GM12878 (cell line): ENCODE measurements around the gene TMEM184C. TPM values are rescaled to one million over a fixed set of nuclear protein-coding genes. Genes with fewer than 3 reads are reported as not detected.

Source experiments
- BMI1 ChIP-seq: fragments of 450-650 bp; IDR thresholded peaks from 2 replicates; pipeline ENCODE4 v1.6.1; 2016; ENCODE audit warnings: mild to moderate bottlenecking, moderate library complexity, borderline replicate concordance
- BRCA1 ChIP-seq: IDR thresholded peaks from 2 replicates; pipeline ENCODE4 v1.6.1; 2011; ENCODE audit warnings: low read depth, low read length, improper control_type of control experiment
- IRF4 ChIP-seq: IDR thresholded peaks from 2 replicates; pipeline ENCODE4 v1.6.1; 2011; ENCODE audit warnings: low read depth, low read length
- LARP7 ChIP-seq: fragments of 450-650 bp; IDR thresholded peaks from 2 replicates; pipeline ENCODE4 v1.6.1; 2017; ENCODE audit warnings: mild to moderate bottlenecking
- MTA2 ChIP-seq: fragments of 450-650 bp; IDR thresholded peaks from 2 replicates; pipeline ENCODE4 v1.6.1; 2016; ENCODE audit warnings: low read depth, mild to moderate bottlenecking, moderate library complexity
- MYB ChIP-seq: fragments of 150-350 bp; IDR thresholded peaks from 2 replicates; pipeline ENCODE4 v1.6.1; 2014; ENCODE audit warnings: mild to moderate bottlenecking, low read depth, low read length, borderline replicate concordance
- POLR2AphosphoS2 ChIP-seq: IDR thresholded peaks from 2 replicates; pipeline ENCODE4 v1.6.1; 2011; ENCODE audit warnings: low read depth, mild to moderate bottlenecking, low read length, improper control_type of control experiment, moderate library complexity
- SIN3A ChIP-seq: IDR thresholded peaks from 2 replicates; pipeline ENCODE4 v1.6.1; 2012; ENCODE audit warnings: low read depth, low read length, improper control_type of control experiment
- SMARCA5 ChIP-seq: fragments of 450-650 bp; IDR thresholded peaks from 2 replicates; pipeline ENCODE4 v1.6.1; 2017; ENCODE audit warnings: mild to moderate bottlenecking
- SREBF2 ChIP-seq: IDR thresholded peaks from 2 replicates; pipeline ENCODE4 v1.6.1; 2012; ENCODE audit warnings: mild to moderate bottlenecking, low read length
- SUPT20H ChIP-seq: IDR thresholded peaks from 2 replicates; pipeline ENCODE4 v1.6.1; 2011; ENCODE audit warnings: low read depth, mild to moderate bottlenecking, low read length, moderate library complexity, borderline replicate concordance; ENCODE audit not compliant: control insufficient read depth
- TCF12 ChIP-seq: IDR thresholded peaks from 2 replicates; pipeline ENCODE4 v1.6.1; 2011; ENCODE audit warnings: low read depth, mild to moderate bottlenecking, low read length
- TCF7 ChIP-seq: IDR thresholded peaks from 2 replicates; pipeline ENCODE4 v1.6.1; 2014; ENCODE audit warnings: antibody characterized with exemption, borderline replicate concordance
- ZNF24 ChIP-seq: fragments of 450-650 bp; IDR thresholded peaks from 2 replicates; pipeline ENCODE4 v1.6.1; 2017; ENCODE audit warnings: antibody characterized with exemption, mild to moderate bottlenecking
- polyA plus RNA-seq, 11 experiments: library from polyadenylated mRNA; depleted of rRNA in 4 of 11; unstranded in 6 of 11; stranded (reverse) in 5 of 11; fragments of >200 nt; fragmentation: Nextera tagmentation in 4 of 11; fragmentation: Illumina TruSeq in 1 of 11; extraction: Ambion mirVana in 4 of 11; extraction: Trizol in 1 of 11; gene quantifications; 1 replicate in 1 of 11; 2 replicates in 10 of 11; pipeline versions ENCODE4 v1.2.1 to v1.2.3, GENCODE V29; 2011 to 2016; ENCODE audit warnings: inconsistent platforms in 2 of 11, missing spikeins in 2 of 11, low read depth in 1 of 11
- total RNA-seq, 4 experiments: library from RNA; depleted of rRNA in 3 of 4; stranded (reverse); fragments of >200 nt in 3 of 4; fragmentation: Illumina TruSeq in 1 of 4; extraction: Trizol in 1 of 4; gene quantifications; 2 replicates each; pipeline versions ENCODE4 v1.2.1 to v1.2.3, GENCODE V29; 2013 to 2021
- TF ChIP-seq, protein P1 (sequence below): fragments of 450-650 bp; conservative IDR thresholded peaks from 2 replicates; pipeline ENCODE4 v1.6.1; 2017; ENCODE audit warnings: mild to moderate bottlenecking, moderate library complexity
- TF ChIP-seq, protein P2 (sequence below): IDR thresholded peaks from 2 replicates; pipeline ENCODE4 v1.6.1; 2011; ENCODE audit warnings: low read depth, low read length, improper control_type of control experiment, borderline replicate concordance
- TF ChIP-seq, protein P3 (sequence below): fragments of 450-650 bp; IDR thresholded peaks from 2 replicates; pipeline ENCODE4 v1.6.1; 2018; ENCODE audit warnings: mild to moderate bottlenecking, low read depth, moderate library complexity; ENCODE audit not compliant: partially characterized antibody
- TF ChIP-seq, protein P4 (sequence below): fragments of 450-650 bp; IDR thresholded peaks from 2 replicates; pipeline ENCODE4 v1.6.1; 2017; ENCODE audit warnings: mild to moderate bottlenecking, low read depth, inconsistent platforms; ENCODE audit not compliant: poor library complexity, severe bottlenecking

Gene TMEM184C
- total and polyA plus RNA-seq, 10 of the 15 experiments (the other 5 are each of a cell fraction or from before 2014, with no cell fraction given) = 3.4 to 22.6 (median 18.2) TPM

DNA sequence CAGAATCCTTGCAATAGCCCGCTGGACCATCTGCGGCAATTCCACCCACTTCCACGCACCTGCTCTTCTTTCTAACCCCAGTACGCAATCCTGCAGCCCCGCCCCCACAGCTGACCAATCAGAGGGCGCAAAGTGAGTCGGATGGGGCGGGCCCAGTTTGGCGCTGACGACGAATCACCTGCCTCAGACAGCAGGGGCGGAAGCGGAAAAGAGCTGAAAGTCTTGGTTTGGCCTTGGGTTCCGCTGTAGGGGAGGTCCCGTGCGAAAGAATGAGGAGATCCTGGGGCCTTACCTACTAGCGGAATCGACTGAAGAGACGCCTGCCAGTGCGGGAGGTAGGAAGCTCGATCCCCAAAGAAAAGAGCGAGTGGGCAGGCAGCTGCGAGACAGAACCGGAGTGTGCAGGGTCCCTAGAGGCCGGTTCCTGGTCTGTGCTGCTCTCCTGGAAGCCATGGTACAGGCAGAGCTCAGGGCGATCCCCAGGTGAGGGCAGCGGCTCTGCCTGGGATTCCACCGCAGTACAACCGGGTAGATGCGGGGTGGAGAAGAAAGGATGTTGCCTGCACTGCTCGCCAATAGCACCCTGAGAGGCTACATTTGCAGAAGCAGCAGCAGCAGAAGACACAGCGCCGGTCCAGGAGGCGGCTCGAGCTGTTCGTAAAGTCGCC, at the start of gene TMEM184C (continued):
- TF ChIP-seq SREBF2 = 0 out of 2 replicates have a peak, but pooled peaks have one; percentile 43
- TF ChIP-seq SUPT20H = no peak
- TF ChIP-seq, protein P1, sequence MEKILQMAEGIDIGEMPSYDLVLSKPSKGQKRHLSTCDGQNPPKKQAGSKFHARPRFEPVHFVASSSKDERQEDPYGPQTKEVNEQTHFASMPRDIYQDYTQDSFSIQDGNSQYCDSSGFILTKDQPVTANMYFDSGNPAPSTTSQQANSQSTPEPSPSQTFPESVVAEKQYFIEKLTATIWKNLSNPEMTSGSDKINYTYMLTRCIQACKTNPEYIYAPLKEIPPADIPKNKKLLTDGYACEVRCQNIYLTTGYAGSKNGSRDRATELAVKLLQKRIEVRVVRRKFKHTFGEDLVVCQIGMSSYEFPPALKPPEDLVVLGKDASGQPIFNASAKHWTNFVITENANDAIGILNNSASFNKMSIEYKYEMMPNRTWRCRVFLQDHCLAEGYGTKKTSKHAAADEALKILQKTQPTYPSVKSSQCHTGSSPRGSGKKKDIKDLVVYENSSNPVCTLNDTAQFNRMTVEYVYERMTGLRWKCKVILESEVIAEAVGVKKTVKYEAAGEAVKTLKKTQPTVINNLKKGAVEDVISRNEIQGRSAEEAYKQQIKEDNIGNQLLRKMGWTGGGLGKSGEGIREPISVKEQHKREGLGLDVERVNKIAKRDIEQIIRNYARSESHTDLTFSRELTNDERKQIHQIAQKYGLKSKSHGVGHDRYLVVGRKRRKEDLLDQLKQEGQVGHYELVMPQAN = peak; percentile 77
- TF ChIP-seq MTA2 = no peak
- TF ChIP-seq POLR2AphosphoS2 = peak; percentile 91; the same call in 1 of the 2 replicates
- no peak for TF ChIP-seq ZNF24
- TF ChIP-seq, protein P2, sequence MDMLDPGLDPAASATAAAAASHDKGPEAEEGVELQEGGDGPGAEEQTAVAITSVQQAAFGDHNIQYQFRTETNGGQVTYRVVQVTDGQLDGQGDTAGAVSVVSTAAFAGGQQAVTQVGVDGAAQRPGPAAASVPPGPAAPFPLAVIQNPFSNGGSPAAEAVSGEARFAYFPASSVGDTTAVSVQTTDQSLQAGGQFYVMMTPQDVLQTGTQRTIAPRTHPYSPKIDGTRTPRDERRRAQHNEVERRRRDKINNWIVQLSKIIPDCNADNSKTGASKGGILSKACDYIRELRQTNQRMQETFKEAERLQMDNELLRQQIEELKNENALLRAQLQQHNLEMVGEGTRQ = no peak
- TF ChIP-seq BRCA1 = no peak
- peak; percentile 69; the same call in 1 of the 2 replicates for TF ChIP-seq SMARCA5
- peak; percentile 53; the same call in 1 of the 2 replicates for TF ChIP-seq TCF12
- TF ChIP-seq BMI1 = no peak
- TF ChIP-seq IRF4 = no peak
- TF ChIP-seq, protein P3, sequence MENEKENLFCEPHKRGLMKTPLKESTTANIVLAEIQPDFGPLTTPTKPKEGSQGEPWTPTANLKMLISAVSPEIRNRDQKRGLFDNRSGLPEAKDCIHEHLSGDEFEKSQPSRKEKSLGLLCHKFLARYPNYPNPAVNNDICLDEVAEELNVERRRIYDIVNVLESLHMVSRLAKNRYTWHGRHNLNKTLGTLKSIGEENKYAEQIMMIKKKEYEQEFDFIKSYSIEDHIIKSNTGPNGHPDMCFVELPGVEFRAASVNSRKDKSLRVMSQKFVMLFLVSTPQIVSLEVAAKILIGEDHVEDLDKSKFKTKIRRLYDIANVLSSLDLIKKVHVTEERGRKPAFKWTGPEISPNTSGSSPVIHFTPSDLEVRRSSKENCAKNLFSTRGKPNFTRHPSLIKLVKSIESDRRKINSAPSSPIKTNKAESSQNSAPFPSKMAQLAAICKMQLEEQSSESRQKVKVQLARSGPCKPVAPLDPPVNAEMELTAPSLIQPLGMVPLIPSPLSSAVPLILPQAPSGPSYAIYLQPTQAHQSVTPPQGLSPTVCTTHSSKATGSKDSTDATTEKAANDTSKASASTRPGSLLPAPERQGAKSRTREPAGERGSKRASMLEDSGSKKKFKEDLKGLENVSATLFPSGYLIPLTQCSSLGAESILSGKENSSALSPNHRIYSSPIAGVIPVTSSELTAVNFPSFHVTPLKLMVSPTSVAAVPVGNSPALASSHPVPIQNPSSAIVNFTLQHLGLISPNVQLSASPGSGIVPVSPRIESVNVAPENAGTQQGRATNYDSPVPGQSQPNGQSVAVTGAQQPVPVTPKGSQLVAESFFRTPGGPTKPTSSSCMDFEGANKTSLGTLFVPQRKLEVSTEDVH = peak; percentile 48
- peak; percentile 74 for TF ChIP-seq LARP7
- no peak for TF ChIP-seq MYB
- no peak for TF ChIP-seq TCF7
- TF ChIP-seq, protein P4, sequence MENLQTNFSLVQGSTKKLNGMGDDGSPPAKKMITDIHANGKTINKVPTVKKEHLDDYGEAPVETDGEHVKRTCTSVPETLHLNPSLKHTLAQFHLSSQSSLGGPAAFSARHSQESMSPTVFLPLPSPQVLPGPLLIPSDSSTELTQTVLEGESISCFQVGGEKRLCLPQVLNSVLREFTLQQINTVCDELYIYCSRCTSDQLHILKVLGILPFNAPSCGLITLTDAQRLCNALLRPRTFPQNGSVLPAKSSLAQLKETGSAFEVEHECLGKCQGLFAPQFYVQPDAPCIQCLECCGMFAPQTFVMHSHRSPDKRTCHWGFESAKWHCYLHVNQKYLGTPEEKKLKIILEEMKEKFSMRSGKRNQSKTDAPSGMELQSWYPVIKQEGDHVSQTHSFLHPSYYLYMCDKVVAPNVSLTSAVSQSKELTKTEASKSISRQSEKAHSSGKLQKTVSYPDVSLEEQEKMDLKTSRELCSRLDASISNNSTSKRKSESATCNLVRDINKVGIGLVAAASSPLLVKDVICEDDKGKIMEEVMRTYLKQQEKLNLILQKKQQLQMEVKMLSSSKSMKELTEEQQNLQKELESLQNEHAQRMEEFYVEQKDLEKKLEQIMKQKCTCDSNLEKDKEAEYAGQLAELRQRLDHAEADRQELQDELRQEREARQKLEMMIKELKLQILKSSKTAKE = peak; percentile 49
- TF ChIP-seq SIN3A = peak; percentile 89
